K562 (cell line): ENCODE measurements around the gene CSTPP1. TPM values are rescaled to one million over a fixed set of nuclear protein-coding genes. Genes with fewer than 3 reads are reported as not detected.
A peak's percentile ranks its signal among the peaks of the same experiment; 100 is the strongest.

Source experiments
- CBX1 ChIP-seq: sonication (generic); IDR thresholded peaks from 2 replicates; pipeline ENCODE4 v1.6.1; 2016; ENCODE audit warnings: antibody characterized with exemption, low read depth, mild to moderate bottlenecking
- CEBPZ ChIP-seq: fragments of 150-350 bp; IDR thresholded peaks from 2 replicates; pipeline ENCODE4 v1.6.1; 2014; ENCODE audit warnings: low read depth, mild to moderate bottlenecking, low read length, borderline replicate concordance
- EGR1 ChIP-seq: fragments of 450-650 bp; conservative IDR thresholded peaks from 2 replicates; pipeline ENCODE4 v1.6.1; 2017; ENCODE audit warnings: mild to moderate bottlenecking
- ELK3 ChIP-seq: fragments of 450-650 bp; formaldehyde crosslinking; IDR thresholded peaks from 2 replicates; pipeline ENCODE4 v1.4.0; 2020; ENCODE audit warnings: mild to moderate bottlenecking
- GATAD2B ChIP-seq: fragments of 450-650 bp; IDR thresholded peaks from 2 replicates; pipeline ENCODE4 v1.6.1; 2017; ENCODE audit warnings: mild to moderate bottlenecking, borderline replicate concordance
- PTRF ChIP-seq: fragments of 450-650 bp; IDR thresholded peaks from 2 replicates; pipeline ENCODE4 v1.6.1; 2016; ENCODE audit warnings: mild to moderate bottlenecking, missing genetic modification characterization, missing compliant biosample characterization
- RB1 ChIP-seq: fragments of 450-650 bp; IDR thresholded peaks from 2 replicates; pipeline ENCODE4 v1.6.1; 2017; ENCODE audit warnings: low read depth, mild to moderate bottlenecking
- REST ChIP-seq, 2 experiments: fragments of 450-650 bp; formaldehyde crosslinking in 1 of 2; IDR thresholded peaks; 2 replicates each; pipeline versions ENCODE4 v1.4.0 to v1.6.1; 2014 to 2020; ENCODE audit warnings: mild to moderate bottlenecking in 2 of 2, borderline replicate concordance in 1 of 2, low read depth in 1 of 2
- SMAD1 ChIP-seq: fragments of 150-350 bp; IDR thresholded peaks from 2 replicates; pipeline ENCODE4 v1.6.1; 2014; ENCODE audit warnings: low read length, low read depth; ENCODE audit not compliant: partially characterized antibody
- ZBTB33 ChIP-seq: sonication (generic); formaldehyde crosslinking; IDR thresholded peaks from 2 replicates; pipeline ENCODE4 v1.8.1; 2023; ENCODE audit warnings: mild to moderate bottlenecking, missing genetic modification reagents
- ZNF696 ChIP-seq: fragments of 250-450 bp; sonication (Bioruptor Pico); conservative IDR thresholded peaks from 2 replicates; pipeline ENCODE4 v1.4.0; 2020; ENCODE audit warnings: mild to moderate bottlenecking, moderate library complexity
- polyA plus RNA-seq, 8 experiments: library from polyadenylated mRNA; depleted of rRNA in 4 of 8; stranded (reverse) in 5 of 8; unstranded in 3 of 8; fragments of >200 nt; fragmentation: Nextera tagmentation in 2 of 8; fragmentation: Illumina TruSeq in 1 of 8; extraction: Ambion mirVana in 2 of 8; extraction: Trizol in 1 of 8; gene quantifications; 2 replicates each; pipeline versions ENCODE4 v1.2.1 to v1.2.3, GENCODE V29; 2011 to 2014; ENCODE audit warnings: inconsistent platforms in 1 of 8, missing spikeins in 1 of 8
- total RNA-seq, 7 experiments: library from RNA; depleted of rRNA in 6 of 7; stranded (reverse); fragments of >200 nt in 6 of 7; fragmentation: Illumina TruSeq in 2 of 7; extraction: Trizol in 2 of 7; gene quantifications; 2 replicates each; pipeline versions ENCODE4 v1.2.1 to v1.2.3, GENCODE V29; 2011 to 2021; ENCODE audit warnings: low replicate concordance in 1 of 7

CSTPP1 gene
- total and polyA plus RNA-seq, 9 of the 15 experiments (the other 6 are each of a cell fraction or from before 2014, with no cell fraction given) = 6.5 to 17.8 (median 9.2) TPM

GRCh38 chr11:46918083-46918787, 18.3 kb upstream of the CSTPP1 start, which contains the start of gene LRP4 (continued):
- TF ChIP-seq REST (IDR thresholded peaks at IDR 0.05; ENCODE audit: borderline replicate concordance) (peak; percentile 4; the same call in 1 of the 2 replicates), REST (CRISPR knock-in tag; IDR thresholded peaks at IDR 0.05; ENCODE audit: low read depth) (no peak), GATAD2B (0 out of 2 replicates have a peak, but pooled peaks have one; percentile 34), CBX1 (no peak), ZNF696 (no peak), RB1 (0 out of 2 replicates have a peak, but pooled peaks have one; percentile 34), ZBTB33 (no peak), ELK3 (CRISPR knock-in tag) (no peak), SMAD1 (no peak), PTRF (no peak), EGR1 (no peak), CEBPZ (no peak)
